ENCODE data around the gene KIF25. TPM values are rescaled to one million over a fixed set of nuclear protein-coding genes. Genes with fewer than 3 reads are reported as not detected.

KIF25 gene
- total RNA-seq, 1 experiment from 2014 or later, result 0.28 TPM

GRCh38 chr6:167978607-167979006 lies 18.9 kb upstream of the KIF25 start:
- no peak for TF ChIP-seq ZBTB21 (CRISPR knock-in tag; IDR thresholded peaks at IDR 0.05; ENCODE audit: borderline replicate concordance)
- TF ChIP-seq USF1 (CRISPR knock-in tag; IDR thresholded peaks at IDR 0.05), result no peak
- TF ChIP-seq RORB (CRISPR knock-in tag; IDR thresholded peaks at IDR 0.05), result no peak
- TF ChIP-seq, protein P1, sequence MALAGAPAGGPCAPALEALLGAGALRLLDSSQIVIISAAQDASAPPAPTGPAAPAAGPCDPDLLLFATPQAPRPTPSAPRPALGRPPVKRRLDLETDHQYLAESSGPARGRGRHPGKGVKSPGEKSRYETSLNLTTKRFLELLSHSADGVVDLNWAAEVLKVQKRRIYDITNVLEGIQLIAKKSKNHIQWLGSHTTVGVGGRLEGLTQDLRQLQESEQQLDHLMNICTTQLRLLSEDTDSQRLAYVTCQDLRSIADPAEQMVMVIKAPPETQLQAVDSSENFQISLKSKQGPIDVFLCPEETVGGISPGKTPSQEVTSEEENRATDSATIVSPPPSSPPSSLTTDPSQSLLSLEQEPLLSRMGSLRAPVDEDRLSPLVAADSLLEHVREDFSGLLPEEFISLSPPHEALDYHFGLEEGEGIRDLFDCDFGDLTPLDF (CRISPR knock-in tag; IDR thresholded peaks at IDR 0.05), result no peak
- no peak for TF ChIP-seq OVOL2 (CRISPR knock-in tag; IDR thresholded peaks at IDR 0.05; ENCODE audit: borderline replicate concordance)
- TF ChIP-seq, protein P2, sequence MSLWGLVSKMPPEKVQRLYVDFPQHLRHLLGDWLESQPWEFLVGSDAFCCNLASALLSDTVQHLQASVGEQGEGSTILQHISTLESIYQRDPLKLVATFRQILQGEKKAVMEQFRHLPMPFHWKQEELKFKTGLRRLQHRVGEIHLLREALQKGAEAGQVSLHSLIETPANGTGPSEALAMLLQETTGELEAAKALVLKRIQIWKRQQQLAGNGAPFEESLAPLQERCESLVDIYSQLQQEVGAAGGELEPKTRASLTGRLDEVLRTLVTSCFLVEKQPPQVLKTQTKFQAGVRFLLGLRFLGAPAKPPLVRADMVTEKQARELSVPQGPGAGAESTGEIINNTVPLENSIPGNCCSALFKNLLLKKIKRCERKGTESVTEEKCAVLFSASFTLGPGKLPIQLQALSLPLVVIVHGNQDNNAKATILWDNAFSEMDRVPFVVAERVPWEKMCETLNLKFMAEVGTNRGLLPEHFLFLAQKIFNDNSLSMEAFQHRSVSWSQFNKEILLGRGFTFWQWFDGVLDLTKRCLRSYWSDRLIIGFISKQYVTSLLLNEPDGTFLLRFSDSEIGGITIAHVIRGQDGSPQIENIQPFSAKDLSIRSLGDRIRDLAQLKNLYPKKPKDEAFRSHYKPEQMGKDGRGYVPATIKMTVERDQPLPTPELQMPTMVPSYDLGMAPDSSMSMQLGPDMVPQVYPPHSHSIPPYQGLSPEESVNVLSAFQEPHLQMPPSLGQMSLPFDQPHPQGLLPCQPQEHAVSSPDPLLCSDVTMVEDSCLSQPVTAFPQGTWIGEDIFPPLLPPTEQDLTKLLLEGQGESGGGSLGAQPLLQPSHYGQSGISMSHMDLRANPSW (CRISPR knock-in tag; conservative IDR thresholded peaks at IDR 0.05; ENCODE audit: low read depth), result no peak
- TF ChIP-seq, protein P3, sequence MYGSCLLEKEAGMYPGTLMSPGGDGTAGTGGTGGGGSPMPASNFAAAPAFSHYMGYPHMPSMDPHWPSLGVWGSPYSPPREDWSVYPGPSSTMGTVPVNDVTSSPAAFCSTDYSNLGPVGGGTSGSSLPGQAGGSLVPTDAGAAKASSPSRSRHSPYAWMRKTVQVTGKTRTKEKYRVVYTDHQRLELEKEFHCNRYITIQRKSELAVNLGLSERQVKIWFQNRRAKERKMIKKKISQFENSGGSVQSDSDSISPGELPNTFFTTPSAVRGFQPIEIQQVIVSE (CRISPR knock-in tag; IDR thresholded peaks at IDR 0.05; ENCODE audit: borderline replicate concordance), result no peak
- TF ChIP-seq, protein P4, sequence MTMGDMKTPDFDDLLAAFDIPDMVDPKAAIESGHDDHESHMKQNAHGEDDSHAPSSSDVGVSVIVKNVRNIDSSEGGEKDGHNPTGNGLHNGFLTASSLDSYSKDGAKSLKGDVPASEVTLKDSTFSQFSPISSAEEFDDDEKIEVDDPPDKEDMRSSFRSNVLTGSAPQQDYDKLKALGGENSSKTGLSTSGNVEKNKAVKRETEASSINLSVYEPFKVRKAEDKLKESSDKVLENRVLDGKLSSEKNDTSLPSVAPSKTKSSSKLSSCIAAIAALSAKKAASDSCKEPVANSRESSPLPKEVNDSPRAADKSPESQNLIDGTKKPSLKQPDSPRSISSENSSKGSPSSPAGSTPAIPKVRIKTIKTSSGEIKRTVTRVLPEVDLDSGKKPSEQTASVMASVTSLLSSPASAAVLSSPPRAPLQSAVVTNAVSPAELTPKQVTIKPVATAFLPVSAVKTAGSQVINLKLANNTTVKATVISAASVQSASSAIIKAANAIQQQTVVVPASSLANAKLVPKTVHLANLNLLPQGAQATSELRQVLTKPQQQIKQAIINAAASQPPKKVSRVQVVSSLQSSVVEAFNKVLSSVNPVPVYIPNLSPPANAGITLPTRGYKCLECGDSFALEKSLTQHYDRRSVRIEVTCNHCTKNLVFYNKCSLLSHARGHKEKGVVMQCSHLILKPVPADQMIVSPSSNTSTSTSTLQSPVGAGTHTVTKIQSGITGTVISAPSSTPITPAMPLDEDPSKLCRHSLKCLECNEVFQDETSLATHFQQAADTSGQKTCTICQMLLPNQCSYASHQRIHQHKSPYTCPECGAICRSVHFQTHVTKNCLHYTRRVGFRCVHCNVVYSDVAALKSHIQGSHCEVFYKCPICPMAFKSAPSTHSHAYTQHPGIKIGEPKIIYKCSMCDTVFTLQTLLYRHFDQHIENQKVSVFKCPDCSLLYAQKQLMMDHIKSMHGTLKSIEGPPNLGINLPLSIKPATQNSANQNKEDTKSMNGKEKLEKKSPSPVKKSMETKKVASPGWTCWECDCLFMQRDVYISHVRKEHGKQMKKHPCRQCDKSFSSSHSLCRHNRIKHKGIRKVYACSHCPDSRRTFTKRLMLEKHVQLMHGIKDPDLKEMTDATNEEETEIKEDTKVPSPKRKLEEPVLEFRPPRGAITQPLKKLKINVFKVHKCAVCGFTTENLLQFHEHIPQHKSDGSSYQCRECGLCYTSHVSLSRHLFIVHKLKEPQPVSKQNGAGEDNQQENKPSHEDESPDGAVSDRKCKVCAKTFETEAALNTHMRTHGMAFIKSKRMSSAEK (CRISPR knock-in tag; IDR thresholded peaks at IDR 0.05; ENCODE audit: borderline replicate concordance), result no peak
- no peak for TF ChIP-seq GRHL2 (CRISPR knock-in tag; IDR thresholded peaks at IDR 0.05; ENCODE audit: insufficient replicate concordance, severe bottlenecking)
- ChIA-PET POLR2A (no interaction called here), CTCF (interaction anchor here (1.5 kb wide), 1 partner anchor 10 kb away, joined by 4 read pairs; no protein-coding TSS in a partner anchor)
- H3K4me3 Mint-ChIP-seq, result no peak overlapping the region
- peaks cover 3% of the 10 kb centered on the region; the same call in 1 of the 2 replicates for H3K36me3 Mint-ChIP-seq
- peaks cover under 1% of the 10 kb centered on the region for H3K9me3 Mint-ChIP-seq
- H3K4me1 Mint-ChIP-seq, result peaks cover 14% of the 10 kb centered on the region
- ATAC-seq (no peak), DNase-seq (ENCODE audit: low spot score) (no peak)
- H3K27ac Mint-ChIP-seq, result no peak overlapping the region
- no peaks in the 10 kb centered on the region for H3K27me3 Mint-ChIP-seq (ENCODE audit: low read depth)

GRCh38 chr6:167979436-167980139 lies 17.9 kb upstream of the KIF25 start:
- TF ChIP-seq RELA (CRISPR knock-in tag; IDR thresholded peaks at IDR 0.05; ENCODE audit: borderline replicate concordance), result no peak
- no peak for TF ChIP-seq GABPB1 (CRISPR knock-in tag; IDR thresholded peaks at IDR 0.05)
- TF ChIP-seq ATF2 (CRISPR knock-in tag; IDR thresholded peaks at IDR 0.05; ENCODE audit: borderline replicate concordance, low read depth), result no peak
- no peak for TF ChIP-seq ZNF671 (CRISPR knock-in tag; IDR thresholded peaks at IDR 0.05)
- TF ChIP-seq SMAD4 (CRISPR knock-in tag; IDR thresholded peaks at IDR 0.05), result no peak
- TF ChIP-seq MXD4 (CRISPR knock-in tag; IDR thresholded peaks at IDR 0.05; ENCODE audit: borderline replicate concordance), result no peak
- TF ChIP-seq, protein P3 (CRISPR knock-in tag; IDR thresholded peaks at IDR 0.05; ENCODE audit: borderline replicate concordance), result no peak
- no peak for TF ChIP-seq SP1 (CRISPR knock-in tag; conservative IDR thresholded peaks at IDR 0.05)
- TF ChIP-seq, protein P1 (CRISPR knock-in tag; IDR thresholded peaks at IDR 0.05), result no peak
- TF ChIP-seq, protein P5, sequence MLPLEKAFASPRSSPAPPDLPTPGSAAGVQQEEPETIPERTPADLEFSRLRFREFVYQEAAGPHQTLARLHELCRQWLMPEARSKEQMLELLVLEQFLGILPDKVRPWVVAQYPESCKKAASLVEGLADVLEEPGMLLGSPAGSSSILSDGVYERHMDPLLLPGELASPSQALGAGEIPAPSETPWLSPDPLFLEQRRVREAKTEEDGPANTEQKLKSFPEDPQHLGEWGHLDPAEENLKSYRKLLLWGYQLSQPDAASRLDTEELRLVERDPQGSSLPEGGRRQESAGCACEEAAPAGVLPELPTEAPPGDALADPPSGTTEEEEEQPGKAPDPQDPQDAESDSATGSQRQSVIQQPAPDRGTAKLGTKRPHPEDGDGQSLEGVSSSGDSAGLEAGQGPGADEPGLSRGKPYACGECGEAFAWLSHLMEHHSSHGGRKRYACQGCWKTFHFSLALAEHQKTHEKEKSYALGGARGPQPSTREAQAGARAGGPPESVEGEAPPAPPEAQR (CRISPR knock-in tag; IDR thresholded peaks at IDR 0.05), result no peak
- TF ChIP-seq MYBL2 (CRISPR knock-in tag; IDR thresholded peaks at IDR 0.05), result no peak
- ChIA-PET POLR2A (no interaction called here), CTCF (interaction anchor here (0.6 to 1.8 kb wide), 3 partner anchors 11 to 629 kb away, joined by 3 to 4 read pairs (median 4); no protein-coding TSS in a partner anchor)
- Mint-ChIP-seq H3K36me3 (peaks cover 3% of the 10 kb centered on the region), H3K4me1 (peaks cover 9% of the 10 kb centered on the region; the same call in 1 of the 2 replicates), H3K27ac (no peak overlapping the region; the same call in 1 of the 2 replicates), H3K4me3 (no peak overlapping the region), H3K9me3 (peaks cover 9% of the 10 kb centered on the region), H3K27me3 (ENCODE audit: low read depth) (no peaks in the 10 kb centered on the region)
- ATAC-seq, result no peak
- DNase-seq (ENCODE audit: low spot score), result no peak

Data from WTC11 (cell line).